Measurements from ENCODE around the gene HDAC4. TPM values are rescaled to one million over a fixed set of nuclear protein-coding genes. Genes with fewer than 3 reads are reported as not detected.

HDAC4 gene
- total and polyA plus RNA-seq, 4 donors, result 2.9 to 37.2 (median 4.4) TPM

DNA sequence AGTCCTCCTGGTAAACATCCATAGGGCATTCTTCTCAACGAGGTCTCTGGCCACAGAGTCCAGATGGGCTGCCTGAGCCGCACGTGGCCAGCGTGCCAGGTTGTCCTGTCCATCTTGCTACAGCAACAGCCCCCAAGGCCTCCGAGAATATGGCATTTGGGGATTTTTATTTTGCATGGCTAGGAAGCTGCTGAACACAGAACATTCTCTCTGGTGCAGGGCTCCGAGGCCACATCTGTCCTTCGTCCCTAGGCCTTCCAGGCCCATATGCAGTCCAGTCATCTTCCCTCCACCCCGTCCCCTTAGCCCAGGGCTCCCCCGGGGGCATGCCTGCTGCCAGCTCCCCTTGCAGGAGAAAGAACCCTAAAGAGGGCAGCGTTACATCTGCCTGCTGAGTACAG lies 2.3 kb downstream of the HDAC4 start (continued):
- TF ChIP-seq ZBTB33 (IDR thresholded peaks at IDR 0.05) (no peak), EGR1 (IDR thresholded peaks at IDR 0.05; ENCODE audit: low read depth in 2 of 2) (no peak), RAD21 (IDR thresholded peaks at IDR 0.05) (no peak), TAF1 (conservative IDR thresholded peaks at IDR 0.05) (no peak), HNF4A (conservative IDR thresholded peaks at IDR 0.05) (no peak), SP1 (IDR thresholded peaks at IDR 0.05) (no peak), RXRA (IDR thresholded peaks at IDR 0.05) (no peak)

- H3K9me3 ChIP-seq (ENCODE audit: control insufficient read depth in 4 of 4, low read length in 3 of 4), result no peaks in the 10 kb centered on the region
- H3K27ac ChIP-seq (ENCODE audit: low read depth in 1 of 2, low read length in 2 of 2), result no peak overlapping the region
- WGBS, result 95% methylated on average over 16 of the region's 16 CpGs
- peaks cover 5 to 27% (median 14%) of the 10 kb centered on the region in 4 donors for H3K4me1 ChIP-seq (ENCODE audit: control insufficient read depth in 4 of 4, insufficient read depth in 4 of 4, low read length in 3 of 4)
- H3K9ac ChIP-seq (ENCODE audit: low read depth in 1 of 2, low read length in 2 of 2), result no peak overlapping the region
- no peak for DNase-seq (ENCODE audit: low spot score)
- H3K4me3 ChIP-seq (ENCODE audit: low read depth in 1 of 3, low read length in 3 of 3), result no peak overlapping the region
- TF ChIP-seq, protein P1, sequence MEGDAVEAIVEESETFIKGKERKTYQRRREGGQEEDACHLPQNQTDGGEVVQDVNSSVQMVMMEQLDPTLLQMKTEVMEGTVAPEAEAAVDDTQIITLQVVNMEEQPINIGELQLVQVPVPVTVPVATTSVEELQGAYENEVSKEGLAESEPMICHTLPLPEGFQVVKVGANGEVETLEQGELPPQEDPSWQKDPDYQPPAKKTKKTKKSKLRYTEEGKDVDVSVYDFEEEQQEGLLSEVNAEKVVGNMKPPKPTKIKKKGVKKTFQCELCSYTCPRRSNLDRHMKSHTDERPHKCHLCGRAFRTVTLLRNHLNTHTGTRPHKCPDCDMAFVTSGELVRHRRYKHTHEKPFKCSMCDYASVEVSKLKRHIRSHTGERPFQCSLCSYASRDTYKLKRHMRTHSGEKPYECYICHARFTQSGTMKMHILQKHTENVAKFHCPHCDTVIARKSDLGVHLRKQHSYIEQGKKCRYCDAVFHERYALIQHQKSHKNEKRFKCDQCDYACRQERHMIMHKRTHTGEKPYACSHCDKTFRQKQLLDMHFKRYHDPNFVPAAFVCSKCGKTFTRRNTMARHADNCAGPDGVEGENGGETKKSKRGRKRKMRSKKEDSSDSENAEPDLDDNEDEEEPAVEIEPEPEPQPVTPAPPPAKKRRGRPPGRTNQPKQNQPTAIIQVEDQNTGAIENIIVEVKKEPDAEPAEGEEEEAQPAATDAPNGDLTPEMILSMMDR (IDR thresholded peaks at IDR 0.05; ENCODE audit: low read depth, low read length, missing input control), result no peak
- TF ChIP-seq HNF4G (IDR thresholded peaks at IDR 0.05), result no peak
- TF ChIP-seq FOXA1 (IDR thresholded peaks at IDR 0.05), result no peak
- TF ChIP-seq, protein P2, sequence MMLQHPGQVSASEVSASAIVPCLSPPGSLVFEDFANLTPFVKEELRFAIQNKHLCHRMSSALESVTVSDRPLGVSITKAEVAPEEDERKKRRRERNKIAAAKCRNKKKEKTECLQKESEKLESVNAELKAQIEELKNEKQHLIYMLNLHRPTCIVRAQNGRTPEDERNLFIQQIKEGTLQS (IDR thresholded peaks at IDR 0.05), result no peak
- no peak for TF ChIP-seq TAF1 (conservative IDR thresholded peaks at IDR 0.05)
- no peaks in the 10 kb centered on the region for H3K27me3 ChIP-seq (ENCODE audit: control insufficient read depth in 4 of 4, insufficient read depth in 4 of 4, low read length in 3 of 4)
- H3K36me3 ChIP-seq (ENCODE audit: control insufficient read depth in 4 of 4, insufficient read depth in 3 of 4, low read depth in 1 of 4, low read length in 3 of 4), result no peaks in the 10 kb centered on the region
Observed at GRCh38 chr2:239397931-239398471, 2.8 kb downstream of the HDAC4 start.

GRCh38 chr2:239396881-239397681 lies 3.7 kb downstream of the HDAC4 start:
- Histone ChIP-seq H3K27me3 (ENCODE audit: control insufficient read depth in 4 of 4, insufficient read depth in 4 of 4, low read length in 3 of 4) (no peaks in the 10 kb centered on the region), H3K9me3 (ENCODE audit: control insufficient read depth in 4 of 4, low read length in 3 of 4) (no peaks in the 10 kb centered on the region), H3K9ac (ENCODE audit: low read depth in 1 of 2, low read length in 2 of 2) (no peak overlapping the region), H3K4me1 (ENCODE audit: control insufficient read depth in 4 of 4, insufficient read depth in 4 of 4, low read length in 3 of 4) (peaks cover 7 to 29% (median 13%) of the 10 kb centered on the region in 4 donors), H3K36me3 (ENCODE audit: control insufficient read depth in 4 of 4, insufficient read depth in 3 of 4, low read depth in 1 of 4, low read length in 3 of 4) (no peaks in the 10 kb centered on the region), H3K4me3 (ENCODE audit: low read depth in 1 of 3, low read length in 3 of 3) (no peak overlapping the region), H3K27ac (ENCODE audit: low read depth in 1 of 2, low read length in 2 of 2) (no peak overlapping the region)
- 62% methylated on average over 19 of the region's 19 CpGs for WGBS
- TF ChIP-seq RAD21 (IDR thresholded peaks at IDR 0.05) (peak; percentile 67 to 74), HNF4A (conservative IDR thresholded peaks at IDR 0.05) (no peak), FOXA2 (IDR thresholded peaks at IDR 0.05) (no peak)
- TF ChIP-seq, protein P3, sequence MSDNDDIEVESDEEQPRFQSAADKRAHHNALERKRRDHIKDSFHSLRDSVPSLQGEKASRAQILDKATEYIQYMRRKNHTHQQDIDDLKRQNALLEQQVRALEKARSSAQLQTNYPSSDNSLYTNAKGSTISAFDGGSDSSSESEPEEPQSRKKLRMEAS (IDR thresholded peaks at IDR 0.05), result no peak
- TF ChIP-seq, protein P1 (IDR thresholded peaks at IDR 0.05; ENCODE audit: low read depth, low read length, missing input control), result peak; percentile 21
- DNase-seq (ENCODE audit: low spot score), result no peak
